Epithelial cell of esophagus (primary cell): ENCODE results near the gene UTS2B.

Source experiments
- DNase-seq: peaks from one replicate; pipeline ENCODE4 v3.0.0; 2010; ENCODE audit warnings: low read depth
- H3K4me3 ChIP-seq: 2 replicates; pipeline ENCODE4 v1.5.1; 2011; ENCODE audit warnings: mild to moderate bottlenecking, low read length, control low read depth
- CTCF ChIP-seq: IDR thresholded peaks from 2 replicates; pipeline ENCODE4 v1.5.1; 2011; ENCODE audit warnings: low read depth, mild to moderate bottlenecking, low read length, control low read depth, inconsistent platforms; ENCODE audit not compliant: insufficient read depth; ENCODE audit errors: missing control alignments

The UTS2B gene

GRCh38 chr3:191343913-191344312, 13.6 kb upstream of the UTS2B start:
- H3K4me3 ChIP-seq, result no peak overlapping the region
- DNase-seq, result no peak
- no peak for TF ChIP-seq CTCF

GRCh38 chr3:191343115-191343514, 12.8 kb upstream of the UTS2B start:
- TF ChIP-seq CTCF, result no peak
- no peak for DNase-seq
- no peak overlapping the region for H3K4me3 ChIP-seq

GRCh38 chr3:191342411-191342810, 12.1 kb upstream of the UTS2B start:
- H3K4me3 ChIP-seq, result no peak overlapping the region
- TF ChIP-seq CTCF, result no peak
- DNase-seq, result no peak

GRCh38 chr3:191342006-191342405, 11.7 kb upstream of the UTS2B start:
- no peak overlapping the region for H3K4me3 ChIP-seq
- DNase-seq, result no peak
- no peak for TF ChIP-seq CTCF

GRCh38 chr3:191340966-191341365, 10.6 kb upstream of the UTS2B start:
- no peak overlapping the region for H3K4me3 ChIP-seq
- DNase-seq, result no peak
- no peak for TF ChIP-seq CTCF

- no peak for TF ChIP-seq CTCF
- no peak for DNase-seq
- no peak overlapping the region for H3K4me3 ChIP-seq
Measured at GRCh38 chr3:191340351-191340750, 10.0 kb upstream of the UTS2B start.

- no peak overlapping the region for H3K4me3 ChIP-seq
- DNase-seq, result no peak
- TF ChIP-seq CTCF, result no peak
Measured at GRCh38 chr3:191339316-191339917, 9.1 kb upstream of the UTS2B start.
